Lower leg skin (tissue), 3 donors: ENCODE measurements around the gene ZNF595.
"Not testable (repeated sequence)": the region's sequence is repeated elsewhere in the genome, so short reads cannot be mapped to it uniquely, and the experiment has no call there.

Source experiments
- POLR2A ChIP-seq, 2 donors: fragments of 450-650 bp; IDR thresholded peaks; one replicate each; pipeline ENCODE4 v1.6.1; 2016 to 2017; ENCODE audit warnings: antibody characterized with exemption in 2 of 2, mild to moderate bottlenecking in 1 of 2, moderate library complexity in 1 of 2
- TF ChIP-seq, protein P1 (sequence below), 3 donors: fragments of 450-650 bp; IDR thresholded peaks; one replicate each; pipeline ENCODE4 v1.5.1; 2016; ENCODE audit warnings: antibody characterized with exemption in 3 of 3, mild to moderate bottlenecking in 3 of 3, moderate library complexity in 2 of 3

DNA sequence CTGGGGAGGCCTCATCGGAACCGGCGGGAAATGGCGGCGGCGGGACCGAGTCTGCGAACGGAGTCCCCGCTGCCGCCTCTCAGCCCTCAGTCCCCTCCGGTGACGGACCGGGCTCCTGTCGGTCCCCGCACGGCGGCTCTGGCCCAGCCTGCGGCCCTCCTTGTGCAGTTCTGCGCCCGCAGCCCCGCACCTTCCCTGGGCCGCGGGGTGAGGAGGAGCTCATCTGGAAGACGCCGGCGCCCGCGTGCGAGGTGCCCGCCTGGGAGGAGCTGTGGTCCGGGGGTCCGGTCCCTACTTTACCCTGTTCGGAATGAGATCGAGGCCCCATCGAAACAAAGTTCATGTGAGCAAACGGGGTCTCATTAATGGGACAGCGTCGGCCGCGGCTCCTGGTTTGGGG is 400 bp downstream of the ZNF595 start:
- TF ChIP-seq, protein P1, sequence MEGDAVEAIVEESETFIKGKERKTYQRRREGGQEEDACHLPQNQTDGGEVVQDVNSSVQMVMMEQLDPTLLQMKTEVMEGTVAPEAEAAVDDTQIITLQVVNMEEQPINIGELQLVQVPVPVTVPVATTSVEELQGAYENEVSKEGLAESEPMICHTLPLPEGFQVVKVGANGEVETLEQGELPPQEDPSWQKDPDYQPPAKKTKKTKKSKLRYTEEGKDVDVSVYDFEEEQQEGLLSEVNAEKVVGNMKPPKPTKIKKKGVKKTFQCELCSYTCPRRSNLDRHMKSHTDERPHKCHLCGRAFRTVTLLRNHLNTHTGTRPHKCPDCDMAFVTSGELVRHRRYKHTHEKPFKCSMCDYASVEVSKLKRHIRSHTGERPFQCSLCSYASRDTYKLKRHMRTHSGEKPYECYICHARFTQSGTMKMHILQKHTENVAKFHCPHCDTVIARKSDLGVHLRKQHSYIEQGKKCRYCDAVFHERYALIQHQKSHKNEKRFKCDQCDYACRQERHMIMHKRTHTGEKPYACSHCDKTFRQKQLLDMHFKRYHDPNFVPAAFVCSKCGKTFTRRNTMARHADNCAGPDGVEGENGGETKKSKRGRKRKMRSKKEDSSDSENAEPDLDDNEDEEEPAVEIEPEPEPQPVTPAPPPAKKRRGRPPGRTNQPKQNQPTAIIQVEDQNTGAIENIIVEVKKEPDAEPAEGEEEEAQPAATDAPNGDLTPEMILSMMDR (IDR thresholded peaks at IDR 0.05) = not testable (repeated sequence)
- not testable (repeated sequence) for TF ChIP-seq POLR2A (IDR thresholded peaks at IDR 0.05)
